Dermis microvascular lymphatic vessel endothelial cell (primary cell): ENCODE data around the gene NRIP2. TPM values are rescaled to one million over a fixed set of nuclear protein-coding genes. Genes with fewer than 3 reads are reported as not detected.

Experiments
- DNase-seq, 2 donors: peaks; one replicate each; pipeline versions ENCODE4 v3.0.0 to v3.0.0-alpha.2; 2010; ENCODE audit warnings: low read depth in 2 of 2
- total RNA-seq: library from RNA; depleted of rRNA; stranded (reverse); fragments of >200 nt; gene quantifications from 2 replicates; pipeline ENCODE4 v1.2.1, GENCODE V29; 2014

NRIP2 gene
- total RNA-seq, 1 donor from 2014 or later = 0.13 TPM

GRCh38 chr12:2806700-2807099 is 28.1 kb downstream of the NRIP2 start:
- DNase-seq = no peak

GRCh38 chr12:2805143-2805520 is 29.7 kb downstream of the NRIP2 start:
- DNase-seq = no peak

GRCh38 chr12:2804393-2805142 is 30.3 kb downstream of the NRIP2 start:
- peak in 1 of 2 donors; percentile 29 for DNase-seq

- no peak for DNase-seq
These were observed 31.0 kb downstream of the NRIP2 start for GRCh38 chr12:2803635-2804392.

GRCh38 chr12:2801044-2801783 is 33.6 kb downstream of the NRIP2 start:
- DNase-seq = no peak

GRCh38 chr12:2800046-2800570 is 34.7 kb downstream of the NRIP2 start:
- DNase-seq = no peak

GRCh38 chr12:2797721-2798418 is 37.0 kb downstream of the NRIP2 start:
- DNase-seq = peak in 1 of 2 donors; percentile 36

GRCh38 chr12:2796187-2796666 is 38.6 kb downstream of the NRIP2 start:
- DNase-seq = peak in 1 of 2 donors; percentile 7

- DNase-seq = peak in 1 of 2 donors; percentile 66
These were observed 39.3 kb downstream of the NRIP2 start for GRCh38 chr12:2795291-2796186.

- peak; percentile 37 to 88 for DNase-seq
These were observed 40.0 kb downstream of the NRIP2 start, which contains the start of gene FKBP4 for GRCh38 chr12:2794736-2795289. Gene FKBP4, plus strand, starts transcription at chr12:2794970. Its CDS starts 170 bp downstream, at chr12:2795140.

GRCh38 chr12:2794191-2794735 is 40.6 kb downstream of the NRIP2 start:
- no peak for DNase-seq

GRCh38 chr12:2793561-2793960 is 41.3 kb downstream of the NRIP2 start:
- no peak for DNase-seq

- DNase-seq = no peak
These were observed 41.9 kb downstream of the NRIP2 start for GRCh38 chr12:2792671-2793500.

GRCh38 chr12:2791089-2791488 is 43.7 kb downstream of the NRIP2 start:
- DNase-seq = no peak

GRCh38 chr12:2785017-2785416 is 49.8 kb downstream of the NRIP2 start:
- no peak for DNase-seq

GRCh38 chr12:2783936-2784600 is 50.8 kb downstream of the NRIP2 start:
- DNase-seq = peak; percentile 11 to 52

- DNase-seq = no peak
These were observed 55.6 kb downstream of the NRIP2 start for GRCh38 chr12:2779281-2779680.
